Gastrocnemius medialis (tissue), 4 donors: ENCODE results near the gene MMP15.
"Not testable (repeated sequence)": the region's sequence is repeated elsewhere in the genome, so short reads cannot be mapped to it uniquely, and the experiment has no call there.

ENCODE experiments used
- POLR2A ChIP-seq, 2 donors: fragments of 450-650 bp; IDR thresholded peaks; one replicate each; pipeline ENCODE4 v1.6.1; 2017; ENCODE audit warnings: antibody characterized with exemption in 2 of 2, mild to moderate bottlenecking in 2 of 2, moderate library complexity in 2 of 2
- TF ChIP-seq, protein P1 (sequence below), 5 experiments: fragments of 450-650 bp in 3 of 5; fragments of 200-600 bp in 2 of 5; sonication (generic) in 2 of 5; IDR thresholded peaks in 4 of 5; conservative IDR thresholded peaks in 1 of 5; 1 replicate in 4 of 5; 2 replicates in 1 of 5; pipeline ENCODE4 v1.5.1; 2016 to 2019; ENCODE audit warnings: antibody characterized with exemption in 5 of 5, mild to moderate bottlenecking in 3 of 5, moderate library complexity in 3 of 5

- TF ChIP-seq POLR2A (IDR thresholded peaks at IDR 0.05) = not testable (repeated sequence)
- TF ChIP-seq, protein P1, sequence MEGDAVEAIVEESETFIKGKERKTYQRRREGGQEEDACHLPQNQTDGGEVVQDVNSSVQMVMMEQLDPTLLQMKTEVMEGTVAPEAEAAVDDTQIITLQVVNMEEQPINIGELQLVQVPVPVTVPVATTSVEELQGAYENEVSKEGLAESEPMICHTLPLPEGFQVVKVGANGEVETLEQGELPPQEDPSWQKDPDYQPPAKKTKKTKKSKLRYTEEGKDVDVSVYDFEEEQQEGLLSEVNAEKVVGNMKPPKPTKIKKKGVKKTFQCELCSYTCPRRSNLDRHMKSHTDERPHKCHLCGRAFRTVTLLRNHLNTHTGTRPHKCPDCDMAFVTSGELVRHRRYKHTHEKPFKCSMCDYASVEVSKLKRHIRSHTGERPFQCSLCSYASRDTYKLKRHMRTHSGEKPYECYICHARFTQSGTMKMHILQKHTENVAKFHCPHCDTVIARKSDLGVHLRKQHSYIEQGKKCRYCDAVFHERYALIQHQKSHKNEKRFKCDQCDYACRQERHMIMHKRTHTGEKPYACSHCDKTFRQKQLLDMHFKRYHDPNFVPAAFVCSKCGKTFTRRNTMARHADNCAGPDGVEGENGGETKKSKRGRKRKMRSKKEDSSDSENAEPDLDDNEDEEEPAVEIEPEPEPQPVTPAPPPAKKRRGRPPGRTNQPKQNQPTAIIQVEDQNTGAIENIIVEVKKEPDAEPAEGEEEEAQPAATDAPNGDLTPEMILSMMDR (IDR thresholded peaks at IDR 0.05 in 4 of 5, conservative IDR thresholded peaks at IDR 0.05 in 1 of 5) = not testable (repeated sequence)
Observed at GRCh38 chr16:58073086-58073485, 47.5 kb downstream of the MMP15 start.
